ENCODE results near the gene NR2C2AP. TPM values are rescaled to one million over a fixed set of nuclear protein-coding genes. Genes with fewer than 3 reads are reported as not detected.

Gene NR2C2AP
- total and polyA plus RNA-seq, 2 of the 13 experiments (the other 11 are each of a cell fraction or from before 2014, with no cell fraction given): 12.2 to 26.8 TPM

GRCh38 chr19:19224852-19225494, 21.8 kb upstream of the NR2C2AP start (continued):
- 0 out of 2 replicates have a peak, but pooled peaks have one; percentile 34 for TF ChIP-seq ZBTB33 (CRISPR knock-in tag; IDR thresholded peaks at IDR 0.05)
- TF ChIP-seq MXD1 (CRISPR knock-in tag; IDR thresholded peaks at IDR 0.05): peak; percentile 70
- TF ChIP-seq, protein P1, sequence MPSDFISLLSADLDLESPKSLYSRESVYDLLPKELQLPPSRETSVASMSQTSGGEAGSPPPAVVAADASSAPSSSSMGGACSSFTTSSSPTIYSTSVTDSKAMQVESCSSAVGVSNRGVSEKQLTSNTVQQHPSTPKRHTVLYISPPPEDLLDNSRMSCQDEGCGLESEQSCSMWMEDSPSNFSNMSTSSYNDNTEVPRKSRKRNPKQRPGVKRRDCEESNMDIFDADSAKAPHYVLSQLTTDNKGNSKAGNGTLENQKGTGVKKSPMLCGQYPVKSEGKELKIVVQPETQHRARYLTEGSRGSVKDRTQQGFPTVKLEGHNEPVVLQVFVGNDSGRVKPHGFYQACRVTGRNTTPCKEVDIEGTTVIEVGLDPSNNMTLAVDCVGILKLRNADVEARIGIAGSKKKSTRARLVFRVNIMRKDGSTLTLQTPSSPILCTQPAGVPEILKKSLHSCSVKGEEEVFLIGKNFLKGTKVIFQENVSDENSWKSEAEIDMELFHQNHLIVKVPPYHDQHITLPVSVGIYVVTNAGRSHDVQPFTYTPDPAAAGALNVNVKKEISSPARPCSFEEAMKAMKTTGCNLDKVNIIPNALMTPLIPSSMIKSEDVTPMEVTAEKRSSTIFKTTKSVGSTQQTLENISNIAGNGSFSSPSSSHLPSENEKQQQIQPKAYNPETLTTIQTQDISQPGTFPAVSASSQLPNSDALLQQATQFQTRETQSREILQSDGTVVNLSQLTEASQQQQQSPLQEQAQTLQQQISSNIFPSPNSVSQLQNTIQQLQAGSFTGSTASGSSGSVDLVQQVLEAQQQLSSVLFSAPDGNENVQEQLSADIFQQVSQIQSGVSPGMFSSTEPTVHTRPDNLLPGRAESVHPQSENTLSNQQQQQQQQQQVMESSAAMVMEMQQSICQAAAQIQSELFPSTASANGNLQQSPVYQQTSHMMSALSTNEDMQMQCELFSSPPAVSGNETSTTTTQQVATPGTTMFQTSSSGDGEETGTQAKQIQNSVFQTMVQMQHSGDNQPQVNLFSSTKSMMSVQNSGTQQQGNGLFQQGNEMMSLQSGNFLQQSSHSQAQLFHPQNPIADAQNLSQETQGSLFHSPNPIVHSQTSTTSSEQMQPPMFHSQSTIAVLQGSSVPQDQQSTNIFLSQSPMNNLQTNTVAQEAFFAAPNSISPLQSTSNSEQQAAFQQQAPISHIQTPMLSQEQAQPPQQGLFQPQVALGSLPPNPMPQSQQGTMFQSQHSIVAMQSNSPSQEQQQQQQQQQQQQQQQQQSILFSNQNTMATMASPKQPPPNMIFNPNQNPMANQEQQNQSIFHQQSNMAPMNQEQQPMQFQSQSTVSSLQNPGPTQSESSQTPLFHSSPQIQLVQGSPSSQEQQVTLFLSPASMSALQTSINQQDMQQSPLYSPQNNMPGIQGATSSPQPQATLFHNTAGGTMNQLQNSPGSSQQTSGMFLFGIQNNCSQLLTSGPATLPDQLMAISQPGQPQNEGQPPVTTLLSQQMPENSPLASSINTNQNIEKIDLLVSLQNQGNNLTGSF (CRISPR knock-in tag; IDR thresholded peaks at IDR 0.05): 0 out of 2 replicates have a peak, but pooled peaks have one; percentile 37
- TF ChIP-seq, protein P2, sequence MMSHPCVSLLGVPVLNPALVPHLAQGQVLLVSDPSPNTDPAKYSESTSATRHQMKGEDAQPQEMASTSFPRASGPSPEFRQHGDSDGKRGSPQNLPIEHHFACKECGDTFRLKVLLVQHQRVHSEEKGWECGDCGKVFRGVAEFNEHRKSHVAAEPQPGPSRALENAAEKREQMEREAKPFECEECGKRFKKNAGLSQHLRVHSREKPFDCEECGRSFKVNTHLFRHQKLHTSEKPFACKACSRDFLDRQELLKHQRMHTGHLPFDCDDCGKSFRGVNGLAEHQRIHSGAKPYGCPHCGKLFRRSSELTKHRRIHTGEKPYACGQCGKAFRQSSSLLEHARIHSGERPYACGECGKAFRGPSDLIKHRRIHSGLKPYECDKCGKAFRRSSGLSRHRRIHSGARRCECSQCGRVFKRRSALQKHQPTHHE (CRISPR knock-in tag; IDR thresholded peaks at IDR 0.05; ENCODE audit: borderline replicate concordance): no peak; the same call in 1 of the 2 replicates
- TF ChIP-seq ZSCAN25 (CRISPR knock-in tag; IDR thresholded peaks at IDR 0.05): 0 out of 2 replicates have a peak, but pooled peaks have one; percentile 58
- TF ChIP-seq SALL1 (CRISPR knock-in tag; IDR thresholded peaks at IDR 0.05): peak; percentile 80
- no peak for TF ChIP-seq KIAA2018 (CRISPR knock-in tag; IDR thresholded peaks at IDR 0.05; ENCODE audit: borderline replicate concordance)
- no peak for TF ChIP-seq ZNF350 (CRISPR knock-in tag; IDR thresholded peaks at IDR 0.05; ENCODE audit: borderline replicate concordance, low read depth)
- TF ChIP-seq ERF (CRISPR knock-in tag; IDR thresholded peaks at IDR 0.05): peak; percentile 81; the same call in 1 of the 2 replicates
- TF ChIP-seq SIN3B (IDR thresholded peaks at IDR 0.05; ENCODE audit: low read length): no peak

Measured in HepG2 (cell line).